Activated T-helper 9 cell treated with anti-CD3 and anti-CD28 coated beads, Interleukin-2, amount 50 U/mL, for 16 hours (primary cell): ENCODE data around the gene TMEM123.

ENCODE experiments used
- DNase-seq: peaks from one replicate; pipeline ENCODE4 v3.0.0-alpha.2; 2020; ENCODE audit warnings: low read depth

Gene TMEM123

GRCh38 chr11:102359372-102359771, 93.2 kb downstream of the TMEM123 start:
- no peak for DNase-seq

GRCh38 chr11:102357116-102357515, 95.4 kb downstream of the TMEM123 start:
- no peak for DNase-seq

- DNase-seq = no peak
These were observed 104.8 kb downstream of the TMEM123 start for GRCh38 chr11:102347462-102348370.

- peak; percentile 93 for DNase-seq
These were observed 105.7 kb downstream of the TMEM123 start, which contains the start of gene BIRC2 for GRCh38 chr11:102346748-102347461. Gene BIRC2, plus strand, starts transcription at chr11:102347214. Its CDS starts 2,641 bp downstream, at chr11:102349855.

GRCh38 chr11:102346456-102346747, 106.2 kb downstream of the TMEM123 start:
- no peak for DNase-seq
